Stomach (tissue), 4 donors: ENCODE measurements around the gene SEMA5A.

ENCODE experiments used
- EP300 ChIP-seq: sonication (generic); formaldehyde crosslinking; IDR thresholded peaks from one replicate; pipeline ENCODE4 v1.6.1; 2017; ENCODE audit warnings: antibody characterized with exemption
- POLR2A ChIP-seq, 4 donors: fragments of 450-650 bp; IDR thresholded peaks; one replicate each; pipeline ENCODE4 v1.6.1; 2016; ENCODE audit warnings: antibody characterized with exemption in 4 of 4, control low read depth in 2 of 4, mild to moderate bottlenecking in 1 of 4, moderate library complexity in 1 of 4
- TF ChIP-seq, protein P1 (sequence below), 7 experiments: fragments of 450-650 bp in 4 of 7; fragments of 200-600 bp in 3 of 7; sonication (generic) in 3 of 7; IDR thresholded peaks; one replicate each; pipeline ENCODE4 v1.5.1; 2016 to 2019; ENCODE audit warnings: antibody characterized with exemption in 7 of 7, control low read depth in 2 of 7, mild to moderate bottlenecking in 1 of 7

- TF ChIP-seq, protein P1, sequence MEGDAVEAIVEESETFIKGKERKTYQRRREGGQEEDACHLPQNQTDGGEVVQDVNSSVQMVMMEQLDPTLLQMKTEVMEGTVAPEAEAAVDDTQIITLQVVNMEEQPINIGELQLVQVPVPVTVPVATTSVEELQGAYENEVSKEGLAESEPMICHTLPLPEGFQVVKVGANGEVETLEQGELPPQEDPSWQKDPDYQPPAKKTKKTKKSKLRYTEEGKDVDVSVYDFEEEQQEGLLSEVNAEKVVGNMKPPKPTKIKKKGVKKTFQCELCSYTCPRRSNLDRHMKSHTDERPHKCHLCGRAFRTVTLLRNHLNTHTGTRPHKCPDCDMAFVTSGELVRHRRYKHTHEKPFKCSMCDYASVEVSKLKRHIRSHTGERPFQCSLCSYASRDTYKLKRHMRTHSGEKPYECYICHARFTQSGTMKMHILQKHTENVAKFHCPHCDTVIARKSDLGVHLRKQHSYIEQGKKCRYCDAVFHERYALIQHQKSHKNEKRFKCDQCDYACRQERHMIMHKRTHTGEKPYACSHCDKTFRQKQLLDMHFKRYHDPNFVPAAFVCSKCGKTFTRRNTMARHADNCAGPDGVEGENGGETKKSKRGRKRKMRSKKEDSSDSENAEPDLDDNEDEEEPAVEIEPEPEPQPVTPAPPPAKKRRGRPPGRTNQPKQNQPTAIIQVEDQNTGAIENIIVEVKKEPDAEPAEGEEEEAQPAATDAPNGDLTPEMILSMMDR (IDR thresholded peaks at IDR 0.05) = no peak
- TF ChIP-seq POLR2A (IDR thresholded peaks at IDR 0.05) = no peak
- no peak for TF ChIP-seq EP300
These were observed 11.8 kb upstream of the SEMA5A start for GRCh38 chr5:9557696-9558095.
